ENCODE results near the gene CFLAR.

Gene CFLAR

GRCh38 chr2:201174687-201175086, 58.7 kb downstream of the CFLAR start:
- in situ Hi-C loops (cut with MboI; ENCODE audit: low sequenced_read_pairs) = no loop called here

DNA sequence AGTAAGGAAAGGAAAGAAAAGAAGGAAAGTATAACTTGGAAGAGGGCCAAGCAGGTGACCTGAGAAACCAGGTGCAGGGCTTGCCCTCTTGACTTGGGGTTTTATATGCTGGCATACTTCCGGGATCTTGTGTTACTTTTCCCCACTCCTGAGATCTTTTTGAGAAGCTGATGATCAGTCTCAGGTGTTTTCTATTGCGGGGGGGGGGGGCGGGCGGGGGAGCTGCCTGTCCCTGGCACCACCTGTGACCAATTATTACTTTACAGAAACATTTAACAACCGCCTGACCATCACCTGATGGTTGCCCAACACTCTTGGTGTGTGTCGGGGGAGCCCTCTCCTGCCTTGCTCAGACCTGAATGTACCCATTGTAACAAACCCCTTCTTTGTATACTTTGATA, 60.1 kb downstream of the CFLAR start:
- in situ Hi-C loops (cut with MboI; ENCODE audit: low sequenced_read_pairs) = no loop called here

DNA sequence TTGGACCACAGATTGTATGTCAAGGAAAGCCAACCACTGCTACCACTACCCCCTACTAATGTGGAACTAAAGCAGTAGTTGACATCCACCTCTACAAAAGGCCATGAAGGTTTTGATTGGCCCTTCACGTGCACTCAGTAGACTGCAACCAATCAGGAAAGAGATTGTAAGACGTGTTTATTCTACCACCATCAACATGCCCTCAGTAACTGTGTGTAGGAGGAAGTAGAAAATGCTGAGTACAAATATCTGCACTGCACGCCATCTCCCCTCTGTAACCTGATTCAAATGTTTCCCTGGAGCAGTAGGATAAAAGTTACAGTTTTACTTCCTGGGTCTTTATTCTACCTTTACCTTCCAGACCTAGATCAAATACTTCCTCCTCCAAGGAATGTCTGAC, 64.0 kb downstream of the CFLAR start:
- in situ Hi-C loops (cut with MboI; ENCODE audit: low sequenced_read_pairs) = loop anchor here (10.0 kb wide), 1 partner anchor 275 kb away; no protein-coding TSS in a partner anchor

DNA sequence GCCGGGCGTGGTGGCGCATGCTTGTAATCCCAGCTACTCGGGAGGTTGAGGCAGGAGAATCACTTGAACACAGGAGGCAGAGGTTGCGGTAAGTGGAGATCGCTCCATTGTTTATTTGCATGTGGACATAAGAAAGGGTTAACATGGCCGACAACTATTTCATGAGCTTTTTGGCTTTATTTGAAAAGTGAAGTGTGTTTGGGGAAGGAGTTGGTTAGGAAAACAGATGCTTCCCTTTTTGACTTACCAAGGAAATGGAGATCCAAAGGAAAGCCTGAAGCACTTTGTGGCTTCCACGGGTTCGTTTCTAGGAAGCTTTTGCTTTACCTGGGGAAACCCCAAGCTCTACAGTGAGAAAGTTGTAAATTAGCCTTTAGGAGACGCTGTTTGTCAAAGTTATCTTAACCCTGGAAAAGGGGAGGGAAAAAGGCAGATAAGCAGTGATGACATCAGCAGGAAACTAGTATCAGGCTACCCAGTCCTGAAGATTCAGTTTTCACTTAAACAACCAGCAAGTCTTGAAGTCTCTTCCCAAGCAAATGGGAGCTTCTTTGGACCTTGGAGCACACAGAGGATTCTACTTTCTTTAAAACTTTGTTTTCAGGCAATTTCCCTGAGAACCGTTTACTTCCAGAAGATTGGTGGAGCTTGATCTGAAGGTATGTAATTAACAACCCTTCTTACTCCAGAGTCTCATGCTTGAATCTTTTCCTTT, 66.8 kb downstream of the CFLAR start, which contains the start of gene CASP10:
Gene CASP10, plus strand, starts transcription at position 492 of the 715 bp plus-strand sequence. CDS start 2,637 bp downstream, outside the sequence.
- in situ Hi-C loops (cut with MboI; ENCODE audit: low sequenced_read_pairs) = loop anchor here (10.0 kb wide), 1 partner anchor 278 kb away; no protein-coding TSS in a partner anchor

DNA sequence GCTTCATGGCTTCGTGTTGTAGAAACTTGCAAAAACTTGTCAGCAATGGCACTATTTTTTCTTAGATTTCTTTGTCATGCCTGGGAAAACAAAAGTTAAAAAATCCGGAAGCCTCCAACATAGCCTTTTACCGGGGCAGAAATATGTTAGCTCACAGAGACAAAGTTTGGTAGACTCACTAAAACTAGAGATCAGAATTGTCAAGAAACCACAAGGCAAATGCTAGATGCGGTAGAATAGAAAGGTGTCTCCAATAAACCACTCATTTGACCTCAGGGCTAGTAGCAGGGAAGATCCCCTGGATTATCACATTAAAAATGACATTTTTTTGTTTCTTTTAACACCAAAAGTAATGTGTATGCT, 67.4 kb downstream of the CFLAR start:
- in situ Hi-C loops (cut with MboI; ENCODE audit: low sequenced_read_pairs) = loop anchor here (10.0 kb wide), 1 partner anchor 279 kb away; no protein-coding TSS in a partner anchor

DNA sequence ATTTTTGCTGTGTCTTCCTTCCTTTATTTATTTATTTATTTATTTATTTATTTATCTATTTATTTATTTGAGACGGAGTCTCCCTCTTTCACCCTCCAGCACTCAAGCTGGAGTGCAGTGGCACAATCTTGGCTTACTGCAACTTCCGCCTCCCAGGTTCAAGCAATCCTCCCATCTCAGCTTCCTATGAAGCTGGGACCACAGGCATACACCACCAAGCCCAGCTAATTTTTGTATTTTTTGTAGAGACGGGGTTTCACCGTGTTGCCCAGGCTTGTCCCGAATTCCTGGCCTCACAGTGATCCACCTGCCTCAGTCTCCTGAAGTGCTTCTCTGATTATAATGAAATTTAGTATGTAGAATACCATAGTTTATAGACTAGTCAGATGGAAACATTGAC, 67.9 kb downstream of the CFLAR start:
- in situ Hi-C loops (cut with MboI; ENCODE audit: low sequenced_read_pairs) = loop anchor here (10.0 kb wide), 1 partner anchor 279 kb away; no protein-coding TSS in a partner anchor

- in situ Hi-C loops (cut with MboI; ENCODE audit: low sequenced_read_pairs) = loop anchor here (10.0 kb wide), 1 partner anchor 279 kb away; no protein-coding TSS in a partner anchor
These were observed 68.3 kb downstream of the CFLAR start for GRCh38 chr2:201184248-201184647.

DNA sequence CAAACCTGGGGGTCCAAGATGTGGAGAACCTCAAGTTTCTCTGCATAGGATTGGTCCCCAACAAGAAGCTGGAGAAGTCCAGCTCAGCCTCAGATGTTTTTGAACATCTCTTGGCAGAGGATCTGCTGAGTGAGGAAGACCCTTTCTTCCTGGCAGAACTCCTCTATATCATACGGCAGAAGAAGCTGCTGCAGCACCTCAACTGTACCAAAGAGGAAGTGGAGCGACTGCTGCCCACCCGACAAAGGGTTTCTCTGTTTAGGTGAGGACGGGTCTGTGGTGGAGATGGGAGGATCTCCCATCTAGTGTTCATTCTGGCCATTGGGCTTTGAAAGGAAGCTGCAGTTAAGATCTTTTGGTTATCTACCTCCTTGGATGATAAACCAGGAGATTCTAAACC, 69.9 kb downstream of the CFLAR start:
- in situ Hi-C loops (cut with MboI; ENCODE audit: low sequenced_read_pairs) = loop anchor here (10.0 kb wide), 1 partner anchor 281 kb away; no protein-coding TSS in a partner anchor

- in situ Hi-C loops (cut with MboI; ENCODE audit: low sequenced_read_pairs) = loop anchor here (10.0 kb wide), 1 partner anchor 282 kb away; no protein-coding TSS in a partner anchor
These were observed 71.0 kb downstream of the CFLAR start for GRCh38 chr2:201186982-201187381.

DNA sequence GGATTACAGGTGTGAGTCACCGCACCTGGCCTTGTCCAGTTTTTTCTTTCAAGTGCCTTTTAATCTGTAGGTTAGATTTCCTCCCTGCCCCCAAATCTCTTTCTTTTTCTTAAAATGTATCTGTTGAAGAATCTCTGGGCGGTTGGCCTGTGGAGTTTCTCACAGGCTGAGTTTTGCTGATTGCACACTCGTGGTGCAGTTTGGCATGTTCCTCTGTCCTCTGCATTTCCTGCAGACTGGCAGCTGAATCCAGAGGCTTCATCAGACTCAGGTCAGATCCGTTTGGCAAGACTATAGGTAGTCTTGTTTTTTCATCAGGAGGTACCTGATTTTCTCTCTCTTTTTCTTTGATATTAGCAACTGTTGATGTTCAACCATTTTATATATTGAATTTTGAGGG, 72.5 kb downstream of the CFLAR start:
- in situ Hi-C loops (cut with MboI; ENCODE audit: low sequenced_read_pairs) = loop anchor here (10.0 kb wide), 1 partner anchor 284 kb away; no protein-coding TSS in a partner anchor

DNA sequence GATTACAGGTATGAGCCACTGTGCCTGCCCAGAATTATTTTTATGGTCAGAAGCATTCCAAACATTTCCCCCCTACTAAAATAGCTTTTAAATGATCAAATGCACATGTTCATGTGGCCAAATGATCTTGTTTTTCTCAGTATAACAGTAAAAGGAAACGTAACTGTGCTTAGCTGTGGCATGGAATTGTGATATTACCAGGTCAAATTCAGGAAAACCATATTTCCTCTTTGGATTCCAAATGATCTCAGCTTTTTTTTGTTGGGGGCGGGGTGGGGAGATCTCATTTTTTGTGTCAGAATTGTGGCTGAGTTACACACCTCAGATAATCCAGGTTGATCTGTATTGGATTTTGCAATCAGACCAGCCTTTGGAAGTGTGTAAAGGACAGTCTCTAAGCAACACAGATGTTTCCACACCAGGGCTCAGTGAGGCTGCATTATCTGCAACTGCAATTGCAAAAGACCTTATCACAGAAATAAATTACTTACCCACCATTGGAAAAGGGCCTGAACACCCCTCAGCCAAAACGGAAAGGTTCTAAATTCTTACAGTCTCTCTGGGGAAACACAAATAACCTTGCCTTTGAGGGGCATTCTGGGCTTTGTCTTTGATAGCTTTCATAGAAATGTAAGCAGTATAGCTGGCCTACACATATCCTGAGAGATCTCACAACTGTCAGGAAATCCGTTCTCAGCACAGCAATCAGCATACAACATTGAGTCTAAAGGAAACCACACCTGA, 75.3 kb downstream of the CFLAR start:
- in situ Hi-C loops (cut with MboI; ENCODE audit: low sequenced_read_pairs) = no loop called here

GRCh38 chr2:201194097-201194496, 78.1 kb downstream of the CFLAR start:
- in situ Hi-C loops (cut with MboI; ENCODE audit: low sequenced_read_pairs) = no loop called here

GRCh38 chr2:201195331-201195730, 79.4 kb downstream of the CFLAR start:
- in situ Hi-C loops (cut with MboI; ENCODE audit: low sequenced_read_pairs) = no loop called here

GRCh38 chr2:201196003-201196402, 80.0 kb downstream of the CFLAR start:
- in situ Hi-C loops (cut with MboI; ENCODE audit: low sequenced_read_pairs) = no loop called here

- in situ Hi-C loops (cut with MboI; ENCODE audit: low sequenced_read_pairs) = no loop called here
These were observed 80.8 kb downstream of the CFLAR start for GRCh38 chr2:201196803-201197202.

- in situ Hi-C loops (cut with MboI; ENCODE audit: low sequenced_read_pairs) = no loop called here
These were observed 81.8 kb downstream of the CFLAR start for GRCh38 chr2:201197781-201198180.

DNA sequence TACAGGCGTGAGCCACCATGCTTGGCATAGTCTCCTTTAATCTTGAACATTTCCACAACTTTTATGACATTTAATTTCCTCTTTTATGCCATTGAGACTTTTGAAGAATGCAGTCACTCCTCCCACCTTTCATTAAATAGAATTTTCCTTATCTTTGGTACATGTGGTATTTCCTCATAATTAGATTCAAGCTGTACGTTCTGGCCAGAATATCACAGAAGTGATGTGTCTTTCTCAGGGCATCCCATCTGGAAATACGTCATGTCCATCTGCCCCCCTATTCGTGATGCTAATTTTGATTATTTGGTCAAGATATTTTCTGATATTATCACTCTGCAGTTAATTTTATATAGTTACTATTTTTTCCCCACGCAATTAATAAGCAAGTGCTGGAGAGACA, 83.9 kb downstream of the CFLAR start:
- in situ Hi-C loops (cut with MboI; ENCODE audit: low sequenced_read_pairs) = no loop called here

DNA sequence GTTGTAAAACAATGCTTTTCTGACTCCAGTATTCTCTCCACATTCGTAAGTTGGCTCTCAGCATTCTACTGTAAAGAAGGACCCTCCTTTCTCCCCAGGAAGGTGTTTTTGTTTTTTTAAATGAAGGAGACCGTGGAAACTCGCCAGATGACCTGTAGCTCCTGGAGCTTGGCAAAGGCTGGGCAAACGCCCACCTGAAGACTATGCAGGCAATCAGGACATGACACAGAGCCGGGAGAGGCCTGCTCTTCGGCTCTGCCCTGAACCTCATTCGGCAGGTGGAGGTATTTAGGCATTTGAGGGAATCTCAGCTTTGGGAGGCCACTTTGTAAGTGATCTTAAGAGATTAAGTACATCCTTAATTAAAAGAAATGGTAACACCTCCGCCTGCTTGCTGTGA, 84.4 kb downstream of the CFLAR start:
- in situ Hi-C loops (cut with MboI; ENCODE audit: low sequenced_read_pairs) = no loop called here

DNA sequence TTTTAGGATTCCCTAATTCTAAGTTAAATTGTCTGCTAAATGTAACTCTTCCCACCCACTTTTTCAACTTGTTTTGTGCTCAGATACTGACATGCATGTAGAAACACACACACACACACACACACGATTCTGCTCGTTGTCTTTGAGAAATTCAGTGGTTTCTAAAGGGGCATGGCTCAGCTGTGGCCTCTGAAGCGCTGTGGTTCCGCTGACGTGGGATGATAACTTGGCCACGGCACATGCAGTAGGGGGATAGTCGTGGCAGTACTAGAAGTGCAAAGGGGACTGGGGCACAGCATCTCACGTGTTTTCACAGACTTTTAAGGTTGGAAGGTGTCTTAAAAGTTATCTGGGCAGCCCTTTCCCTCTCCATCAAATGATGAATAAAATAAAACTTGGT, 85.4 kb downstream of the CFLAR start:
- in situ Hi-C loops (cut with MboI; ENCODE audit: low sequenced_read_pairs) = no loop called here

GRCh38 chr2:201203916-201204654, 88.1 kb downstream of the CFLAR start:
- in situ Hi-C loops (cut with MboI; ENCODE audit: low sequenced_read_pairs) = no loop called here
